SK-N-SH treated with all-trans-retinoic acid at 6 μM for 48 hours (cell line): Measurements from ENCODE around the gene WNT1.

Source experiments
- ATAC-seq: fragments of 200-7000 bp; cut with Tn5 transposase; 3 replicates; pipeline ENCODE4 v1.9.1; 2020; ENCODE audit warnings: mild to moderate bottlenecking, moderate library complexity
- ARNTL ChIP-seq: fragments of 450-650 bp; formaldehyde crosslinking; IDR thresholded peaks from 2 replicates; pipeline ENCODE4 v1.5.0; 2020; ENCODE audit warnings: low read depth, mild to moderate bottlenecking, moderate library complexity, borderline replicate concordance
- BACH2 ChIP-seq: fragments of 250-450 bp; sonication (Bioruptor Pico); IDR thresholded peaks from 2 replicates; pipeline ENCODE4 v1.9.0; 2021; ENCODE audit warnings: mild to moderate bottlenecking, borderline replicate concordance
- CREB5 ChIP-seq: fragments of 250-450 bp; sonication (Bioruptor Pico); IDR thresholded peaks from 2 replicates; pipeline ENCODE4 v1.5.1; 2020; ENCODE audit warnings: low read depth, mild to moderate bottlenecking, moderate library complexity
- CSRNP3 ChIP-seq: fragments of 250-450 bp; sonication (Bioruptor Pico); IDR thresholded peaks from 2 replicates; pipeline ENCODE4 v1.5.1; 2021; ENCODE audit warnings: mild to moderate bottlenecking, moderate library complexity
- ESRRG ChIP-seq: fragments of 250-450 bp; sonication (Bioruptor Pico); IDR thresholded peaks from 2 replicates; pipeline ENCODE4 v1.6.1; 2021; ENCODE audit warnings: mild to moderate bottlenecking
- ISL1 ChIP-seq: fragments of 250-450 bp; sonication (Bioruptor Pico); IDR thresholded peaks from 2 replicates; pipeline ENCODE4 v2.1.2; 2022; ENCODE audit warnings: mild to moderate bottlenecking, moderate library complexity
- OSR1 ChIP-seq: fragments of 250-450 bp; sonication (Bioruptor Pico); IDR thresholded peaks from 2 replicates; pipeline ENCODE4 v1.8.0; 2022; ENCODE audit warnings: moderate library complexity, mild to moderate bottlenecking, inconsistent platforms
- PATZ1 ChIP-seq: fragments of 250-450 bp; sonication (Bioruptor Pico); IDR thresholded peaks from 2 replicates; pipeline ENCODE4 v1.8.0; 2020; ENCODE audit warnings: mild to moderate bottlenecking, moderate library complexity, borderline replicate concordance
- POU6F1 ChIP-seq: fragments of 250-450 bp; sonication (Bioruptor Pico); IDR thresholded peaks from 2 replicates; pipeline ENCODE4 v1.8.0; 2021; ENCODE audit warnings: low read depth, mild to moderate bottlenecking, moderate library complexity, borderline replicate concordance
- PPARA ChIP-seq: fragments of 250-450 bp; sonication (Bioruptor Pico); IDR thresholded peaks from 2 replicates; pipeline ENCODE4 v1.5.0; 2020; ENCODE audit warnings: mild to moderate bottlenecking, borderline replicate concordance
- RARB ChIP-seq: fragments of 250-450 bp; sonication (Bioruptor Pico); IDR thresholded peaks from 2 replicates; pipeline ENCODE4 v1.8.0; 2021; ENCODE audit warnings: mild to moderate bottlenecking, moderate library complexity
- SNAI2 ChIP-seq: fragments of 250-450 bp; sonication (Bioruptor Pico); IDR thresholded peaks from 2 replicates; pipeline ENCODE4 v1.5.0; 2020; ENCODE audit warnings: mild to moderate bottlenecking, moderate library complexity
- TCF4 ChIP-seq: fragments of 250-450 bp; sonication (Bioruptor Pico); IDR thresholded peaks from 2 replicates; pipeline ENCODE4 v1.8.0; 2021; ENCODE audit warnings: mild to moderate bottlenecking, moderate library complexity, borderline replicate concordance
- TOX ChIP-seq: fragments of 250-450 bp; sonication (Bioruptor Pico); IDR thresholded peaks from 2 replicates; pipeline ENCODE4 v1.8.0; 2021; ENCODE audit warnings: mild to moderate bottlenecking, moderate library complexity, borderline replicate concordance
- ZC3H10 ChIP-seq: fragments of 250-450 bp; sonication (Bioruptor Pico); IDR thresholded peaks from 2 replicates; pipeline ENCODE4 v1.5.1; 2021; ENCODE audit warnings: mild to moderate bottlenecking, moderate library complexity
- ZFP3 ChIP-seq: fragments of 250-450 bp; sonication (Bioruptor Pico); IDR thresholded peaks from 2 replicates; pipeline ENCODE4 v1.5.0; 2020; ENCODE audit warnings: mild to moderate bottlenecking, moderate library complexity
- ZNF70 ChIP-seq: fragments of 450-650 bp; formaldehyde crosslinking; IDR thresholded peaks from 2 replicates; pipeline ENCODE4 v1.5.0; 2020; ENCODE audit warnings: mild to moderate bottlenecking, moderate library complexity
- ZNF8 ChIP-seq: fragments of 450-650 bp; formaldehyde crosslinking; IDR thresholded peaks from 2 replicates; pipeline ENCODE4 v1.5.0; 2020; ENCODE audit warnings: mild to moderate bottlenecking, moderate library complexity

Gene WNT1

GRCh38 chr12:48991247-48992050 is 13.3 kb downstream of the WNT1 start:
- TF ChIP-seq SNAI2 (CRISPR knock-in tag) (no peak), ZNF70 (CRISPR knock-in tag) (no peak), RARB (CRISPR knock-in tag) (no peak), TCF4 (CRISPR knock-in tag) (no peak), ZNF8 (CRISPR knock-in tag) (no peak), POU6F1 (CRISPR knock-in tag) (no peak), ARNTL (CRISPR knock-in tag) (no peak), ISL1 (no peak)
- ATAC-seq, result no peak

- TF ChIP-seq CSRNP3 (CRISPR knock-in tag) (no peak), RARB (CRISPR knock-in tag) (no peak), TOX (CRISPR knock-in tag) (no peak), OSR1 (CRISPR knock-in tag) (no peak)
- no peak for ATAC-seq
Observed at GRCh38 chr12:48993787-48994186, 15.7 kb downstream of the WNT1 start.

GRCh38 chr12:48994224-48995085 is 16.3 kb downstream of the WNT1 start:
- no peak for ATAC-seq

More at GRCh38 chr12:48994224-48995085, 16.3 kb downstream of the WNT1 start:
- TF ChIP-seq OSR1 (CRISPR knock-in tag) (no peak), PPARA (no peak), BACH2 (CRISPR knock-in tag) (no peak), POU6F1 (CRISPR knock-in tag) (no peak), ZFP3 (CRISPR knock-in tag) (no peak), TCF4 (CRISPR knock-in tag) (no peak), ESRRG (CRISPR knock-in tag) (no peak), PATZ1 (CRISPR knock-in tag) (no peak), ZNF8 (CRISPR knock-in tag) (no peak), ZC3H10 (CRISPR knock-in tag) (no peak), CREB5 (no peak), TOX (CRISPR knock-in tag) (no peak)
